Caco-2 (cell line): ENCODE measurements around the gene RCC2. TPM values are rescaled to one million over a fixed set of nuclear protein-coding genes. Genes with fewer than 3 reads are reported as not detected.

ENCODE experiments used
- BruUV-seq: library from RNA; stranded (reverse); fragments of 400-500 nt; replicated peaks from 2 replicates; lab custom pipeline; 2021; lab: Mats Ljungman, UMichigan
- CTCF ChIA-PET: fragments of 300-600 bp; sonication (Branson Sonifier 250); formaldehyde crosslinking; loops from one replicate; lab custom pipeline; 2022; ENCODE audit warnings: antibody characterized with exemption; lab: Charles Lee
- POLR2A ChIA-PET: fragments of 300-600 bp; sonication (Branson Sonifier 250); formaldehyde crosslinking; loops from one replicate; lab custom pipeline; 2022; ENCODE audit warnings: antibody characterized with exemption; lab: Charles Lee
- DNase-seq, 2 experiments: peaks; one replicate each; pipeline versions ENCODE4 v3.0.0 to v3.0.0-alpha.2; 2020 to 2022
- H3K27me3 ChIP-seq: replicated peaks from 2 replicates; pipeline ENCODE4 v1.6.0; 2011; ENCODE audit warnings: low read length; ENCODE audit not compliant: control insufficient read depth, insufficient read depth
- H3K36me3 ChIP-seq: 2 replicates; pipeline ENCODE4 v1.5.1; 2011; ENCODE audit warnings: low read length; ENCODE audit not compliant: control insufficient read depth, insufficient read depth
- H3K4me1 ChIP-seq: fragments of 250-450 bp; sonication (Bioruptor Pico); 2 replicates; pipeline ENCODE4 v1.5.1; 2020; ENCODE audit warnings: mild to moderate bottlenecking
- H3K4me3 ChIP-seq: 2 replicates; pipeline ENCODE4 v1.5.1; 2011; ENCODE audit warnings: low read depth, mild to moderate bottlenecking, control low read depth, low read length
- H3K9me3 ChIP-seq: fragments of 250-450 bp; sonication (Bioruptor Pico); 2 replicates; pipeline ENCODE4 v1.5.1; 2020; ENCODE audit warnings: mild to moderate bottlenecking, moderate library complexity
- H3K27ac Mint-ChIP-seq: one replicate; pipeline ENCODE4 v1.8.0; 2022; ENCODE audit warnings: mixed read lengths; ENCODE audit not compliant: unreplicated experiment
- H3K27me3 Mint-ChIP-seq: one replicate; pipeline ENCODE4 v1.8.0; 2022; ENCODE audit warnings: mixed read lengths; ENCODE audit not compliant: insufficient read depth, unreplicated experiment
- H3K36me3 Mint-ChIP-seq: one replicate; pipeline ENCODE4 v1.8.0; 2022; ENCODE audit warnings: mild to moderate bottlenecking, mixed read lengths; ENCODE audit not compliant: insufficient read depth, unreplicated experiment
- H3K4me1 Mint-ChIP-seq: one replicate; pipeline ENCODE4 v1.8.0; 2022; ENCODE audit warnings: low read depth, mixed read lengths; ENCODE audit not compliant: unreplicated experiment
- H3K4me3 Mint-ChIP-seq: one replicate; pipeline ENCODE4 v1.8.0; 2022; ENCODE audit warnings: mild to moderate bottlenecking, moderate library complexity, mixed read lengths; ENCODE audit not compliant: unreplicated experiment
- H3K9me3 Mint-ChIP-seq: one replicate; pipeline ENCODE4 v1.8.0; 2022; ENCODE audit warnings: mixed read lengths; ENCODE audit not compliant: unreplicated experiment
- CTCF ChIP-seq, 2 experiments: fragments of 200-600 bp in 1 of 2; IDR thresholded peaks; 1 replicate in 1 of 2; 2 replicates in 1 of 2; pipeline versions ENCODE4 v1.5.1 to v1.8.0; 2011 to 2022; ENCODE audit warnings: antibody characterized with exemption in 1 of 2, control low read depth in 1 of 2, inconsistent platforms in 1 of 2, low read depth in 1 of 2, low read length in 1 of 2, mild to moderate bottlenecking in 1 of 2, moderate library complexity in 1 of 2; ENCODE audit not compliant: insufficient read depth in 1 of 2, severe bottlenecking in 1 of 2, unreplicated experiment in 1 of 2
- intact Hi-C: fragments of 100-400 bp; cut with micrococcal nuclease; formaldehyde crosslinking; loops from one replicate; pipeline ENCODE4 v1.10.0; 2022; ENCODE audit not compliant: unreplicated experiment
- total RNA-seq: library from RNA; stranded (reverse); gene quantifications from 2 replicates; pipeline ENCODE4 v1.2.3, GENCODE V29; 2022

Gene RCC2
- total RNA-seq, 1 experiment from 2014 or later: 103 TPM

- no peaks in the 10 kb centered on the region for H3K4me1 Mint-ChIP-seq
Measured at GRCh38 chr1:17372955-17373354, 66.5 kb downstream of the RCC2 start.

GRCh38 chr1:17371896-17372295 lies 67.6 kb downstream of the RCC2 start, which contains the start of gene PADI6:
Gene PADI6, plus strand, starts transcription at chr1:17372196. Its CDS starts 50 bp downstream, at chr1:17372246.
- H3K36me3 ChIP-seq: no peaks in the 10 kb centered on the region
- CTCF ChIA-PET: interaction anchor here (0.6 kb wide), 1 partner anchor 58 kb away, joined by 5 read pairs; no protein-coding TSS in a partner anchor
- POLR2A ChIA-PET: no interaction called here

More at GRCh38 chr1:17372955-17373354, 66.5 kb downstream of the RCC2 start:
- Histone ChIP-seq H3K36me3 (no peaks in the 10 kb centered on the region), H3K4me3 (no peak overlapping the region), H3K27me3 (no peaks in the 10 kb centered on the region), H3K4me1 (no peaks in the 10 kb centered on the region), H3K9me3 (no peaks in the 10 kb centered on the region)
- H3K27me3 Mint-ChIP-seq: peaks cover 7% of the 10 kb centered on the region
- intact Hi-C loops: no loop called here
- no TSS peak for BruUV-seq
- no peak for TF ChIP-seq CTCF (IDR thresholded peaks at IDR 0.05; ENCODE audit: insufficient read depth in 1 of 2, low read depth in 1 of 2, low read length in 1 of 2, severe bottlenecking in 1 of 2, unreplicated experiment in 1 of 2)
- H3K27ac Mint-ChIP-seq: no peak overlapping the region
- ChIA-PET POLR2A (no interaction called here), CTCF (no interaction called here)
- no peak for DNase-seq
- no peaks in the 10 kb centered on the region for H3K9me3 Mint-ChIP-seq
- H3K4me3 Mint-ChIP-seq: no peak overlapping the region
- peaks cover 5% of the 10 kb centered on the region for H3K36me3 Mint-ChIP-seq

DNA sequence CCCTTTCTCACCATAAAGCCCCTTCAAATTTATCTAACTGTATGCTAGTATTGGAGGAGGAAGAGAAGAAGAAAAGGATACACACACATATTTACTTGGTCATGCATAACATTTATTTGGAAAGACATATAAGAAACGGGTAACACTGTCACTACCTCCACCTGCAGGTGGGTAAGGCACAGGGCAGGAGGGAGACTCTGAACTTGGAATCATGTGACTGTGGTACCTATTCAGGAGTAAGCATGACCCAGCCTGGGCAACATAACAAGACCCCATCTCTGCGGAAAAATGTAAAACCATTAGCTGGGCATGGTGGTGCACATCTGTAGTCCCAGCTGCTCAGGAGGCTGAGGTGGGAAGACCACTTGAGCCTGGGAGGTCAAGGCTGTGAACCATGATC lies 68.9 kb downstream of the RCC2 start:
- POLR2A ChIA-PET: interaction anchor here (0.7 kb wide), 1 partner anchor 21 kb away, joined by 4 read pairs; no protein-coding TSS in a partner anchor
- Mint-ChIP-seq H3K4me3 (no peak overlapping the region), H3K27ac (no peak overlapping the region)

More at GRCh38 chr1:17371896-17372295, 67.6 kb downstream of the RCC2 start, which contains the start of gene PADI6:
- Mint-ChIP-seq H3K4me3 (no peak within 1 kb of the TSS), H3K4me1 (no peaks in the 10 kb centered on the region), H3K27me3 (peaks cover 6% of the 10 kb centered on the region), H3K27ac (no peak within 1 kb of the TSS), H3K9me3 (no peaks in the 10 kb centered on the region), H3K36me3 (no peaks in the 10 kb centered on the region)
- no peaks in the 10 kb centered on the region for H3K4me1 ChIP-seq
- DNase-seq: no peak
- H3K27me3 ChIP-seq: no peaks in the 10 kb centered on the region
- no peak within 1 kb of the TSS for H3K4me3 ChIP-seq
- BruUV-seq: no TSS peak
- TF ChIP-seq CTCF (IDR thresholded peaks at IDR 0.05; ENCODE audit: insufficient read depth in 1 of 2, low read depth in 1 of 2, low read length in 1 of 2, severe bottlenecking in 1 of 2, unreplicated experiment in 1 of 2): no peak
- H3K9me3 ChIP-seq: no peaks in the 10 kb centered on the region
- intact Hi-C loops: no loop called here

More for the DNA sequence above, 68.9 kb downstream of the RCC2 start:
- Histone ChIP-seq H3K9me3 (no peaks in the 10 kb centered on the region), H3K4me3 (no peak overlapping the region), H3K27me3 (no peaks in the 10 kb centered on the region), H3K36me3 (no peaks in the 10 kb centered on the region), H3K4me1 (no peaks in the 10 kb centered on the region)
- H3K9me3 Mint-ChIP-seq: no peaks in the 10 kb centered on the region
- no peaks in the 10 kb centered on the region for H3K36me3 Mint-ChIP-seq
- DNase-seq: no peak
- no TSS peak for BruUV-seq
- intact Hi-C loops: no loop called here
- CTCF ChIA-PET: no interaction called here
- no peaks in the 10 kb centered on the region for H3K4me1 Mint-ChIP-seq
- H3K27me3 Mint-ChIP-seq: peaks cover 9% of the 10 kb centered on the region
- peak; percentile 27 to 38 for TF ChIP-seq CTCF (IDR thresholded peaks at IDR 0.05; ENCODE audit: insufficient read depth in 1 of 2, low read depth in 1 of 2, low read length in 1 of 2, severe bottlenecking in 1 of 2, unreplicated experiment in 1 of 2)
